Posterior vena cava (tissue), 2 donors: ENCODE measurements around the gene DCUN1D2. TPM values are rescaled to one million over a fixed set of nuclear protein-coding genes. Genes with fewer than 3 reads are reported as not detected.
A peak's percentile ranks its signal among the peaks of the same experiment; 100 is the strongest.
"Not testable (repeated sequence)": the region's sequence is repeated elsewhere in the genome, so short reads cannot be mapped to it uniquely, and the experiment has no call there.

Experiments used
- DNase-seq: peaks from one replicate; pipeline ENCODE4 v3.0.0-alpha.2; 2020; ENCODE audit warnings: low spot score
- intact Hi-C, 2 donors: fragments of 100-400 bp; cut with DNase I; formaldehyde crosslinking; loops; one replicate each; pipeline versions ENCODE4 v1.14.1 to v1.14.2; 2022 to 2023
- total RNA-seq, 2 donors: library from RNA; stranded (reverse); fragmentation: NEBNext Ultra II Directional; extraction: Animal tissue kit (Norgen Biotek cat#: 25700); gene quantifications; one replicate each; pipeline ENCODE4 v1.2.1, GENCODE V29; 2021
- donor health status: DM: yes; HTN: yes; CAD: no.
- donor health status: DM: yes; HTN: yes; CAD: no.

Gene DCUN1D2
- total RNA-seq, 2 donors from 2014 or later, result 12.7 to 16.9 TPM

GRCh38 chr13:113471844-113472243, 18.7 kb downstream of the DCUN1D2 start:
- peak; percentile 53 for DNase-seq
- intact Hi-C loops, result no loop called here

DNA sequence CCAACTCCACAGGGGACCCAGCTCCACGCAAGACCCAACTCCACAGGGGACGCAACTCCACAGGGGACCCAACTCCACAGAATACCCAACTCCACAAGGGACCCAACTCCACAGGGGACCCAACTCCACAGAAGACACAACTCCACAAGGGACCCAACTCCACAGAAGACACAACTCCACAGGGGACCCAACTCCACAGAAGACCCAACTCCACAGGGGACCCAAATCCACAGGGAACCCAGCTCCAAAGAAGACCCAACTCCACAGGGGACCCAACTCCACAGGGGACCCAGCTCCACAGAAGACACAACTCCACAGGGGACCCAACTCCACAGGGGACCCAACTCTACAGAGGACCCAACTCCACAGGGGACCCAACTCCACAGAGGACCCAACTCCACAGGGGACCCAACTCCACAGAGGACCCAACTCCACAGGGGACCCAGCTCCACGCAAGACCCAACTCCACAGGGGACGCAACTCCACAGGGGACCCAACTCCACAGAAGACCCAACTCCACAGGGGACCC, 19.8 kb downstream of the DCUN1D2 start:
- DNase-seq, result peak; percentile 37
- intact Hi-C loops, result not testable (repeated sequence)

GRCh38 chr13:113470073-113470472, 20.4 kb downstream of the DCUN1D2 start:
- DNase-seq, result peak; percentile 51
- intact Hi-C loops, result no loop called here

GRCh38 chr13:113469582-113469981, 20.9 kb downstream of the DCUN1D2 start:
- peak; percentile 25 for DNase-seq
- intact Hi-C loops, result no loop called here

- intact Hi-C loops, result no loop called here
- peak; percentile 55 for DNase-seq
Measured at GRCh38 chr13:113468472-113469201, 21.9 kb downstream of the DCUN1D2 start.

- intact Hi-C loops, result no loop called here
Measured at GRCh38 chr13:113468029-113468428, 22.5 kb downstream of the DCUN1D2 start.

GRCh38 chr13:113466383-113466782, 24.1 kb downstream of the DCUN1D2 start:
- DNase-seq, result no peak
- intact Hi-C loops, result no loop called here

More at GRCh38 chr13:113468029-113468428, 22.5 kb downstream of the DCUN1D2 start:
- peak; percentile 5 for DNase-seq

DNA sequence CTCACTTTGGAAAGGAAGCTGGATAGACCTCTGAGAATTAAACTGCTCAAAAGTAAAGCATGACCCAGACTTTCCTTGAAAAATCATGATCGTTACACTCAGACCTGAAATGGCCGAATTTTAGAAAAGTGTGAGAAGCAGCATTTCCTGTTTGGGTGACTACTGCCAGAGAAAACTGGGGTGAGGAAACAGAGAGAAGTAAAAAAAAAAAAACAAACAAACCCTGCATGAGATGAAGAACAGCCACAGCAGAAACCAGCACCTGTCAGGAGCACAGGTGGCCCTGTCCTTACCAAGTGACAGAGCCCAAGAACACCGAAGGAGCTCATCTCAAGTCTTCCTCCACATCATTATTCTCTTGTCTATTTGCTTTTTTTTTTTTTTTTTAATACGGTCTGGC, 25.2 kb downstream of the DCUN1D2 start:
- peak; percentile 6 for DNase-seq
- intact Hi-C loops, result no loop called here

DNA sequence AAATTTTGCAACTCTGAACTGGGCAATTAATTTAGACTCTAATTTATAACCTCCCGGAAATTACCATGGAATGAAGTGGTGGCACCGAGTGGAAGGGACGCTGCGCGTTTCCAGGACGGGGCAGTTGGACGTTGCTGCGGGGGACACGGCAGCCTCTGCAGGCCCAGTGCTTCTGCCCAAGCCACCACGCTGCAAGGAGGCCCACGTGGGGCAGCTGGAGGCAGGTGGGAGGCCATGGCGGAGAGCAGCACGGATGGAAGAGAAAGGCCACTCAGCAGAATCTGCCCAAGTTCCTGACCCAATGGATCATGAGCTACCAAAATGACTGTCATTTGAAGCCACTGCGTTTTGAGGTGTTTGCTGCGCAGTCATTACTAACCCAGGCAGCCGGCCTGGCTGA, 26.0 kb downstream of the DCUN1D2 start:
- peak; percentile 56 for DNase-seq
- intact Hi-C loops, result no loop called here

- intact Hi-C loops, result no loop called here
- DNase-seq, result no peak
Measured at GRCh38 chr13:113461022-113461751, 29.3 kb downstream of the DCUN1D2 start.

- no peak for DNase-seq
- intact Hi-C loops, result no loop called here
Measured at GRCh38 chr13:113460599-113460998, 29.9 kb downstream of the DCUN1D2 start.

DNA sequence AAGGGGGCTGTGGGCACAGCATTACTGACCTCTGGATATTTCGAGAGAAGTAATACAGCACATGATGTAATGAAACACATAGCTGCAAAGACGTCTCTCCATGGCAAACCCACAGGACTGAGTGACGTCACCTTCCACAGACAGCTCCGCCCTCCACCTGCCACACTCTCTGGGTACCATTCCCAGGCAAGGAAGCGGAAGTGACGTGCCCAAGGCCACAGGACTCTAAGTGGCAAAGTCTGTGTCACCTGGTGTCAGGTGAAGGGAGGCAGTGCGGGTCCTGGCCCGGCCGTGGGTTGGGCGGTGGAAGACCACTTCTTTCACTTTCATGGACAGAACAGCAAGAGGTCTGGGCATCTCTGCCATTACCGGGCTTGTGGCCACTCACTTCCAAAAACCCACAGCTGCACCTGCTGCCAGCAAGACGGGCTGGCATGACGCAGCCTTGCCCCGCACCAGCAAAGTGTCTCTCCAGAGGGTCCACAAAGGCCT, 30.4 kb downstream of the DCUN1D2 start:
- intact Hi-C loops, result no loop called here
- DNase-seq, result no peak

- DNase-seq, result peak; percentile 78
- intact Hi-C loops, result no loop called here
Measured at GRCh38 chr13:113458253-113459065, 32.1 kb downstream of the DCUN1D2 start.

DNA sequence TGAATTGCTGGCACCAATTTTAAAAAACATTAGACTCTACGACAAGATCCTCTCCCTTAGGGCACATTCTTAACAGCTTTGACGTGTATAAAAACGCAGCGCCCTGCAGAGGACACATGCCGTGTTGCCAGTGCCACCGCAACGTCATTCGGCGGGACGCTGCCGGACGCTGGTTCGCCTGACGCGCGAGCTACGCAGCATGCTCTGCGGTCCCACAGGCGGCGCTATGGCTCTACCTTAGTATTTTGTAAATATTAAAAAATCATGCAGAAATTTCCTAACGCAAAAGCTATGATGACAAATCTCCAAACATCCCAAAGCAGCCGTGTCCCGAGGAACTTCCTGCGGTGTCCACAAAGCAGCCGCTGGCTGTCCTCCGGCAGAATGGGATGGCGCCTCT, 33.0 kb downstream of the DCUN1D2 start:
- intact Hi-C loops, result no loop called here
- DNase-seq, result peak; percentile 76

DNA sequence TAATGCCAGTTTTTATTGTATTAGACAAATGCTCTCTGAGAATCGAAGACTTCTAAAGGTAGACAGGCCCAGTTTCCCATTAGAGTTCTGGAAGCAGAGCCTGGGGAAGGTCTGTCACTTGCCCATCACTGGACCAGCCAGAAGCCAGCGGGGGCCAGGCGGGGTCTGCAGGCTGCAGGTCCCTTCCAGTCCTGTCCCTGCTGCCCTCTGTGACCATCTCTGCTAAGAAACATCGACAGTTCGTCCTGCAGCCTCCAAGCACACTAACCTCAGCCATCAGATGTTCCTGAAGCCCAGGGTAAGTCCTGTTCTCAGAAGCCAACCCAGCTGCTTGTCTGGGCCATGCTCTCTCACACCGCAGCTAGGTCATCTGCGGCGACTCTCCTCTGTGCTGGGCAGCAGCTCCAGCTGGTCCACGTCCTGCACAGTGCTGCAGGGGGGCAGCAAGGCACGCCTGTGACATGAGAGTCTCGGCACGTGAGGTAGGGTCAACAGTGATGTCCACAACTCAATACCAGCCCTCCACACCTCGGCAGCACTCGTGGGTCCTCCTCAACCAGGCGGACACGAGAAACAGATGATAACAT, 34.3 kb downstream of the DCUN1D2 start:
- intact Hi-C loops, result no loop called here

DNA sequence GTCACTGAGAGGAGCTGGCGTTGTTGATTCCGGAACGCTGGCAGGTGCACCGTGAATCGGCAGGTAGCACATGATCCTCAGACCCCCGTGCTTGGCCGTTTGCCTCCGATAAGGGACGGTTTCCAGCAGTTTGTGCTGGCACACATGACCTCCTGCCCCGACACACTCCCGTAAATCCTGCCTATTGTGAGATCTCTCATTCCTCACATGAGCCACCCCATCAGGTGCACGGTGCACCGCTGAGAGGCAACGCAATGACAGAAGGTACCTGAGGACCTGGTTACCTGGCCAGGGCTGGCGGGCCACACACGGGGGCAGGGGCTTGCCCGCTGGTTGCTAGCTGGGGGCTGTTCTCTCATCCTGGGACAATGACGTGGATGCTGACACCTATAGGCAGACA, 35.1 kb downstream of the DCUN1D2 start:
- DNase-seq, result peak; percentile 59
- intact Hi-C loops, result no loop called here

More for the DNA sequence above, 34.3 kb downstream of the DCUN1D2 start:
- DNase-seq, result peak; percentile 51

- peak; percentile 38 for DNase-seq
- intact Hi-C loops, result no loop called here
Measured at GRCh38 chr13:113454936-113455335, 35.6 kb downstream of the DCUN1D2 start.

- intact Hi-C loops, result no loop called here
- DNase-seq, result peak; percentile 76
Measured at GRCh38 chr13:113452942-113453901, 37.3 kb downstream of the DCUN1D2 start, which contains the start of gene ADPRHL1. ADPRHL1 (minus strand) TSS chr13:113453488; CDS start chr13:113453437, 51 bp downstream.
